Neural progenitor cell (in vitro differentiated cells): Measurements from ENCODE around the gene DUSP18.

Experiments used
- CTCF ChIP-seq: fragments of 200-600 bp; sonication (generic); IDR thresholded peaks from 2 replicates; pipeline ENCODE4 v1.5.1; 2017; ENCODE audit warnings: antibody characterized with exemption, mild to moderate bottlenecking
- EZH2 ChIP-seq: fragments of 200-600 bp; sonication (generic); IDR thresholded peaks from 2 replicates; pipeline ENCODE4 v1.6.1; 2017; ENCODE audit warnings: antibody characterized with exemption, mild to moderate bottlenecking, moderate library complexity

GRCh38 chr22:30697975-30698374 lies 30.3 kb upstream of the DUSP18 start:
- TF ChIP-seq CTCF (no peak), EZH2 (no peak)
